DMS53 treated with DMSO at 0.1 percent for 48 hours (cell line): ENCODE measurements around the gene PAQR4.

ENCODE experiments used
- DNase-seq: peaks from one replicate; lab custom pipeline; 2025; ENCODE audit not compliant: unreplicated experiment; lab: John Stamatoyannopoulos, UW

PAQR4 gene

GRCh38 chr16:3003582-3004270 lies 34.6 kb downstream of the PAQR4 start:
- DNase-seq, result peak; percentile 94

GRCh38 chr16:3004319-3004718 lies 35.2 kb downstream of the PAQR4 start:
- no peak for DNase-seq

DNA sequence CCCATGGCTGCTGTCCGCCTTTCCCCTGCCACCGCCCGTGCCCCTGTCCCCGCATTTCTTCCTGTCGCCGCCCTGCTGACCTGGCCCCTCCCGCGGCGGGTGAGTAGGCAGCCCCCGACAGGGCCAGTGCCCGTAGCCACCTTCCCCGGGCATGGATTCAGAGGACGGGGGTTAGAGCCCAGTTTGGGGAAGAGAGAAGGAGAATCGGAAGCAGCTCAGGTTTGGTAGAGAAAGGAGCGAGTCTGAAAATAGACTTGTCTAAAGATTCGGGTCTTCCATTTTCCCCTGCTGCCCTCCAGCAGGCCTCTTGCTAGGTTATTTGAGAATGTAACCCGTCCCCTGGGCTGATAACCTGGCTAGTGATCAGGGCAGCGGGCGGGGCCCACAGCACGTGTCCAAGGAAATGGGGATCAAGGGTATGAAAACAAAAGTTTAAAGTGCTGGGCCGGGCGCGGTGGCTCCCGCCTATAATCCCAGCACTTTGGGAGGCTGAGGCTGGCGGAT lies 35.7 kb downstream of the PAQR4 start:
- DNase-seq, result peak; percentile 16

DNA sequence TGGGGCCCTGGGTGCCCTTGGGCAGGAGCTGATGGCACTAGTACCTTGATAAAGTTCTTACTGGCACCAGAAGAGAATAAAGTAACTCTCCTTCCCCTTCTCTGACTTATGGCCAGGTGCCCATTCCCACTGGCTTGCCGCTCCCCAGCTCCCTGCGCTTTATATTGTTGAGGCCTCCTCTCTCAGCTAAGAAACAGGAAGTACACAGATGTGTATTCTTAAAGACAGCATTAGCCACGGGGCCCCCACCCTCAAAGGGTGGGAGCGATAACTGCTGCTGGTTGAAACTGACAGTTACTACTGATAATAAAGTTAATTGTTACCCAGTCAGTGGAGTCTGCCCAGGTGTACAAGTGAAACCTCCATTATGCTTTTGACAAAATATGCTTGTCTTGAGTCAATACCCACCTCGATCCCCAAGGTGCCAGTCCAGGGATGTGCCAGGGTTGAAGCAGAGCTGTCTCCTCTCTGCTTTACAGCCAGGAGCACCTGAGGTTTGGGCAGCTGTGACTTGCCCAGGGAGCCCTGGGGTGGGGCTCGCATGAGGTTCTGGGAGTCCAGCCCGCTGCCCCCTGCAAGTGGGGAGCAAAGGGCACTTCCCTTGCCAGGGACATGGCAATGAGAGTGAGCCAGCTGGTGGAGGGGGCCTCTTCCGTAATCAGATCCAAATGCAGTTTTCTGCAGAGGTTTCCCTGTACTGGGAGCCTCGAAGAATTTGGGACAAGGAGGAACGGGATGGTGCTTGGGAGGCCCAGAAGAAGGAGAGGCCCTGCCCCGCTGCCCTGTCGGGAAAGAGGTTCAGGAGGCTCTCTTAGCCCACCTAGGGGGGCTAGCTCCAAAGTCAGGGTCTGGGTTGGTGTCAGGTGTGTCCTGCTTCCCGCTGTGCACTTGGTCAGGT lies 38.2 kb downstream of the PAQR4 start:
- DNase-seq, result no peak

DNA sequence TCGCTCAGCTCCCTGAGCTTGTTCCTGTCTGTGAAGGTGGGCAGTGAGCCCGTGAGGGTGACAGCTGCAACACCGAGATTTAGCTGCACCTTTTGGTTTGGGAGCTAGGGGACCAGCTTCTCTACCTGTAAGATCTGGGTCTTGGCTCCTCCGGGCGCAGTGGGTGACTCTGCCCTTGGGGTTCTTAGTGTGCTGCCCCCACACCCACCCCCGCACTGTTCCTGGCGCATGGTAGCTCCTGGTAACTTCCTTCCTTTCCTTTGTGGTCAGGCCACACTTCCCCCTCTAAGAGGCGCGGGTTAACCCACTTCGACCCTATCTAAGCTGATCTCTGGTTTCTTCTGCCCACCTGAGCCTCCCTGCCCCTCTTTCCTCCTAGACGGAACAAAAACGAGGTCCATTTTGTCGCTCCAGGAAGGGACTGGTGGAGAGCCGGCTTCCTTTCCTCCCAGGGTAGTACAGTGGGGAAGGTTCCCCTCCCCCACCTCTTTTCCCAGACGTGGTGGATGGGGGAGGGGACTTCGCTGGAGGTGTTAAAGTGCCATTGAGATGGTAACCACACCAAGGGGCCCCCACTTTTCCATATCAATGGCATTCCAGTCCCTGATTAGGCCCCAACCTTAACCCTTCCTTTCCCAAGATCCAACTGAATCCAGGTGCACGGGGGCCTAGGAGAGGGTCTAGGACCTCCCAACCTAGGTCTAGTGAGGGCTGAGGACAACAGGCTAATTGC lies 39.0 kb downstream of the PAQR4 start:
- no peak for DNase-seq

GRCh38 chr16:3008690-3009037 lies 39.5 kb downstream of the PAQR4 start:
- no peak for DNase-seq

DNA sequence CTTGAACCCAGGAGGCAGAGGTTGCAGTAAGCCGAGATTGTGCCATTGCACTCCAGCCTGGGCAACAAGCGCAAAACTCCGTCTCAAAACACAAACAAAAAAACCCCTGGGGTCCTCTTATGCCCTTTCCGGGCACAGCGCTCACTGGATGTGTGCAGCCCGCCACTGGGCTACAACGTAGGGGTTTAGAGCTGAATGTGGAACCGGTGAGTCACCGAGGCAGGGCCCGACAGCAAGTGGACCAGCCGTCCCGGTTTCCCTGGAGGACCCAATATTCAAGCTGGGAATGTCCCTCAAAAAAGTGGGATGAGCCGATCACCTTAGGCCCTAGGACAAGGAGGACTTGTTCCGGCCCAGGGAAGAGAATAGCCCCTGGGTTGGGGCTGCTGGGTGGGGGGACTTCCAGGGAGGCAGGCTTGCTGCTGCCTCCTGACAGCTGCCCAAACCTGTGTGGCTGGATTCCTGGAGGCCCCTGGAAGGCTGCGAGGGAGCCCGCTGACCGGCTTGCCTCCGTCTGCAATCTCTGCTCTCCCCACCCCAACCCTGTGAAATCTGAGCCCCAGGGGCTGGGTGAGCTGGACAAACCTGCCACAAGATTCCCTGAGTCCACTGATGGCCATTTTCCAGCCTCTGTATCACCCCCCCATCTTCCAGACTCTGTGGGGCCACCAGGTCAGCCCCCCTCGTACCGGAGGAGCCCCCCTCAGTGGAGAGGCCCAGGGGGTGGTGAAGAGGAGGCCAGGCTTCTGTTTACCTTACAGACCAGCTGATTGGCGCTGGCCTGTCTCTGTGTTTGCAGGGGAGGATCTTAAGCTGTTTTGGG lies 40.6 kb downstream of the PAQR4 start:
- DNase-seq, result peak; percentile 31

DNA sequence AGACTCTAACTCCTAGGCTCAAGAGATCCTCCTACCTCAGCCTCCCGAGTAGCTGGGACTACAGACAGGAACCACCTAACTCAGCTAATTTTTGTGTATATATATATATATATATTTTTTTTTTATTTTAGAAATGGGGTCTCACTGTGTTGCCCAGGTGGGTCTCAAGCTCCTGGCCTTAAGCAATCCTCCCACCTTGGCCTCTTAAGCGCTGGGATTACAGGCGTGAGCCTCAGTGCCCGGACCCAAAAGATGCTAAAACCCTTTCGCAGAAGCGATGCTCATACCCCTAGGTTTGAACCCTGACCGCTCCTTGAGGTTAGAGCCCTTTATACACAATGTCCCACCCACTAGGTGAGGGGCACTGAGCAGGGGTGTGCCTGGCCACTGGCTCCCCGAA lies 41.4 kb downstream of the PAQR4 start:
- DNase-seq, result no peak

- no peak for DNase-seq
These were observed 43.1 kb downstream of the PAQR4 start for GRCh38 chr16:3012246-3012645.

DNA sequence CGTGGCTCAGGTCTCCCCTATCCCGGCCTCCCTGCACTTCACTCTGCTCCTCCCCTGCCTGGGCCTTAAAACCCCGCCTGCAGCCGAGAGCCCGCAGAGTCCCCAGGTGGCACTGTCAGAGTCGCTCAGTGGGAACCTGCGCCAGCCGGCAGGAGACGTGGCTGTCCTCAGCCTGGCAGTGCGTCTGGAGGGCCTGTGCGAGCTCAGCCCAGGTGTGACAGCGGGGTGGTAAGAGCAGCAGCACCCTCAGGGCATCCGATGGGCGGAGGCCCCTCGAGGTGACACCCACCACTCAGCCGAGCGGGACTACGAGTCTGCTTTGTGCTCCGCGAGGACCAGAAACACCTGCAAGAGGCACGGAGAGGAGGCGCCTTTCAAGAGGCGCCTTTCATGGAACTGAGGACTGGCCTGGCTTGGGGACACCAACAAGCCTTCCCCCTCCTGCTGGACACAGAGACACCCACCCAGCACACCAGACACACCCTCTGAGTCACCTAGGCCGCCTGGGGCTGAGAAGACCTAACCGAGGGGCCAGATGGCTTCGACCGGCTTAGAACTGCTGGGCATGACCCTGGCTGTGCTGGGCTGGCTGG lies 43.8 kb downstream of the PAQR4 start, which contains the start of gene CLDN9:
Gene CLDN9, plus strand, starts transcription at position 96 of the 593 bp plus-strand sequence. Its CDS starts 440 bp downstream, at position 536.
- peak; percentile 29 for DNase-seq

GRCh38 chr16:3013491-3013951 lies 44.4 kb downstream of the PAQR4 start:
- no peak for DNase-seq

DNA sequence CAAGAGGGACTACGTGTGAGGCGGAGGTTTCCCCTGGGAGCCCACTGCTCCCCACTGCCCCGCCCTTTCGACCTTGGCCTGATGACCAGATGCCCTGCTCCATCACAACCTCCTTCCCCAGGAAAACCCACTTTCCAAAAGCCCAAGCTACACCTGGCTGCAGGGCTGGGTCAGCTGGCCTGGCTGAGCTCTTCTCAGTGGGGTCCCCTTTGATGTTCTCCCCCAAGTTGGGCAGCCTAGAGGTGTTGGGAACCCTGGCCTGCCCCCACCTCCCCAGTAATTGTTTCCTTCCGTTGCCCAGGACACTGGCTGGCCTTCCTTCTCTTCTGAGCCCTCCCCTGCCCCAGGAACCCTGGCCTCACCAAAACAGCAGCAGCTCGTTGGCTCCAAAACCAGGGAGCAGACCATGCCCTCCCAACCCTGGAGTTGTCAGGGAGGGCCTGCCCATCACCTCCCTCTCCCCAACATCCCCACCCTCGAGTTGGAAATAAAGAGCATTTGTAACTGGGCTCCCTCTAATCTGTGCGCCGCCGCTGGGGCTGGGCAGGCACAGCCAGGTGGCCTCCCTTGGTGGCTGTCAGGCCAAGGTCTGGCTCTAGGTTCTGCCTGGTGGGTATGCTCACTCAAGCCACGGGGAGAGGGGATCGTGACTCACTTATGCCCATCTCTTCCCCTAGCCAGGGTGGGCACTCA lies 45.0 kb downstream of the PAQR4 start:
- DNase-seq, result no peak

GRCh38 chr16:3014971-3015370 lies 45.8 kb downstream of the PAQR4 start:
- DNase-seq, result no peak

DNA sequence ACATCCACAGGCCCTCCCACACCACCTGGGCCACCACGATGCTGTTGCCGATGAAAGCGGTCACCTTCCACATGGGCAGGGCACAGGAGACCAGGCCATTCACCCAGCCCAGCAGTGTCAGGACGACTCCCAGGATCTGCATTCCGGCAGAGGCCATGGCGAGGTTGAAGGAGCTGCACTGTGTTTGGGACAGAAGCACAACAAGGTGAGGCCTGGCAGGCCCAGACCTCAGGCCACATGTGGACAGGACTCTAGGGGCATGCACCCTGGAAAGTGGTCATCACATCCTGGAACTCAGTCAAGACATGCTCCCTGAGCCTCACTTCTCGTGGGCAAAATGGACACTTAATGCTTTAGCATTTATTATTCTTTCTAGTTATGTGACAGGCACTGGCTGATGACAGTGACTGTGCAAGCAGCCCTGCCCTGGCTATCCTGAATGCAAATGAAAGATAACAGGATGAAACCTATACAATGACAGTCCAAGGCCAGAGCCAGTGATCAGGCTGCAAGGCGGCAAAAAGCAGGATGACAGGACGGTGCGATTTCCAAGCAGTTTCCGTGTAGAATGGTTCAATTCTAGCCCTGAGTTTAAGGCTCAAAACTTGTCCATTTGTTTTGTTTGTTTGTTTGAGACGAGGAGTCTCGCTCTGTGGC lies 46.8 kb downstream of the PAQR4 start:
- DNase-seq, result no peak

DNA sequence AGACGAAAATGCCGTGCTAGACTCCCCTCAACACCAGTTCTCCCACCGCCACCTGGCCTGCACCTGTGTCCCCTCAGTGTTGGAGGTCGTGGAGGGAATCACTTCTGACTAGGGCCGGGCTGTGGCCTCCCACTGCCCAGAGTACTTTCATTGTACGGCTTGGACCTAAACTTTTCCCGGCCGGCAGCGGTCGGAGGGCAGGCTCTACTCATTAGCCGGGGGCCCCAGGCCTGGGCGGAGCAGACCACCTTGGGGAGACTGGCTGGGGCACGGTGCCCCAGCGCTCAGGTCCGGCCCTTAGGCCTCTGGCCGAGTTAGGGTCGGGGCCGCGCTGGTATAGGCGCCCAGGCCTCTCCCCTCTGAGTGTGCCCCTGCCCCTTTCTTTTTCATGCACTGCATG lies 48.2 kb downstream of the PAQR4 start:
- DNase-seq, result no peak

DNA sequence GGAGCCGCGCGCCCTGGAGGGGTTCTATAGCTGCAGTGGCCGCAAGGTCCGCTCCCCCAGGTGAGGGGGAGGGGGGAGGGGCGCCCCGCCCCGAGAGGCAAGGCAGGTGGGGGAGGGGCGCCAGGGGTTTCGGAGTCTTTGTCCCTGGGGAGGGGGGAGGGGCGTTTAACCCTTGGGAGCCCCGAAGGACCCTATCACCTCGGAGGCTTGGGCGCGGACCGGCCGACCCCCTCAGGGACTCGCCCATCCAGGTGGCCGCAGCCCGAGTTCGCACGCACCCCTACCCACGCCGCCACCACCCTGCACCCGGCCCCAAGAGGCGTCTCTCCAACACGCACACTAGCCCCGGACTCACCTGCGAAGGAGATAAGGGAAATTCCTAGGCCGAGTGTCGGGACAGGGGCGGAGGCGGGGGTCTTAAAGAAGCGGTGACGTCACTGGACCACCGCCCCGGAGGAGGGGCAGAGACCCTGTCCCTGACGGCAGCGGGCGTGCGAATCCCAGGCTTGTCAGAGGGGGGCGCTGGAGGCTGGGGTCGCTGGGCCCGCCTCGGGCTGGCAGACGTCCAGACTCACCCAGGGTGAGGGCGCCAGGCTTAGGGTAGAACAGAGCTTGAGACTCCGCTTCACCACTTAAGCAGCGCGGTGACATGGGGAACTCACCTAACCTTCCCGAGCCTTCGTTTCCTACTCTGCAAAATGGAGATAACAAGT lies 48.8 kb downstream of the PAQR4 start, which contains the start of gene CLDN6:
Gene CLDN6, minus strand, starts transcription at position 390 of the 713 bp plus-strand sequence. CDS start 2,162 bp downstream, outside the sequence.
- no peak for DNase-seq

- DNase-seq, result no peak
These were observed 50.6 kb downstream of the PAQR4 start for GRCh38 chr16:3019594-3020246.

GRCh38 chr16:3020247-3020603 lies 51.1 kb downstream of the PAQR4 start, which contains the start of gene TNFRSF12A:
TSS of gene TNFRSF12A (plus strand) at chr16:3020368. CDS start at chr16:3020398, 30 bp downstream.
- DNase-seq, result peak; percentile 45
